Panc1 (cell line): ENCODE measurements around the gene C1orf74. TPM values are rescaled to one million over a fixed set of nuclear protein-coding genes. Genes with fewer than 3 reads are reported as not detected.
A peak's percentile ranks its signal among the peaks of the same experiment; 100 is the strongest.

ENCODE experiments used
- ATAC-seq: fragments of 200-7000 bp; cut with Tn5 transposase; 2 replicates; pipeline ENCODE4 v1.9.1; 2020; ENCODE audit warnings: mild to moderate bottlenecking, moderate library complexity
- BruUV-seq: library from RNA; stranded (reverse); fragments of 400-500 nt; replicated peaks from 2 replicates; lab custom pipeline; 2021; lab: Mats Ljungman, UMichigan
- CTCF ChIA-PET: fragments of 300-600 bp; sonication (Branson Sonifier 250); formaldehyde crosslinking; loops from one replicate; lab custom pipeline; 2022; ENCODE audit warnings: antibody characterized with exemption; lab: Charles Lee
- POLR2A ChIA-PET: fragments of 300-600 bp; sonication (Branson Sonifier 250); formaldehyde crosslinking; loops from one replicate; lab custom pipeline; 2022; ENCODE audit warnings: antibody characterized with exemption; lab: Charles Lee
- DNase-seq: peaks from one replicate; pipeline ENCODE4 v3.0.0-alpha.2; 2010; ENCODE audit warnings: low read depth, low spot score
- H3K27ac ChIP-seq: 2 replicates; pipeline ENCODE4 v1.5.1; 2011; ENCODE audit warnings: mild to moderate bottlenecking, low read length, inconsistent platforms
- H3K27me3 ChIP-seq: fragments of 200-500 bp; sonication (Bioruptor generic); 2 replicates; pipeline ENCODE4 v1.6.0; 2014; ENCODE audit warnings: low read length, inconsistent platforms; ENCODE audit not compliant: control insufficient read depth, insufficient read depth
- H3K36me3 ChIP-seq: fragments of 200-500 bp; sonication (Bioruptor generic); 2 replicates; pipeline ENCODE4 v1.5.1; 2014; ENCODE audit warnings: inconsistent platforms, mild to moderate bottlenecking, low read length, moderate library complexity; ENCODE audit not compliant: control insufficient read depth, insufficient read depth
- H3K4me1 ChIP-seq: 2 replicates; pipeline ENCODE4 v1.5.1; 2011; ENCODE audit warnings: inconsistent platforms, mild to moderate bottlenecking, low read length, moderate library complexity; ENCODE audit not compliant: control insufficient read depth, insufficient read depth
- H3K4me3 ChIP-seq, 2 experiments: 2 replicates each; pipeline ENCODE4 v1.5.1; 2011 to 2012; ENCODE audit warnings: low read depth in 2 of 2, low read length in 2 of 2, mild to moderate bottlenecking in 2 of 2, inconsistent platforms in 1 of 2, moderate library complexity in 1 of 2
- H3K9me3 ChIP-seq: fragments of 200-500 bp; sonication (Bioruptor generic); 2 replicates; pipeline ENCODE4 v1.5.1; 2014; ENCODE audit warnings: low read depth, mild to moderate bottlenecking, inconsistent platforms, low read length, moderate library complexity; ENCODE audit not compliant: control insufficient read depth, insufficient read depth
- CTCF ChIP-seq: fragments of 450-650 bp; IDR thresholded peaks from 2 replicates; pipeline ENCODE4 v1.5.1; 2017; ENCODE audit warnings: mild to moderate bottlenecking
- POLR2AphosphoS5 ChIP-seq: IDR thresholded peaks from 2 replicates; pipeline ENCODE4 v1.6.1; 2012; ENCODE audit warnings: mild to moderate bottlenecking, low read depth, low read length, moderate library complexity
- REST ChIP-seq, 2 experiments: IDR thresholded peaks; 2 replicates each; pipeline ENCODE4 v1.6.1; 2011 to 2012; ENCODE audit warnings: low read depth in 2 of 2, control low read depth in 1 of 2, low read length in 1 of 2, mild to moderate bottlenecking in 1 of 2, moderate library complexity in 1 of 2; ENCODE audit not compliant: insufficient read depth in 1 of 2
- SIN3A ChIP-seq: IDR thresholded peaks from 2 replicates; pipeline ENCODE4 v1.6.1; 2012; ENCODE audit warnings: low read depth, mild to moderate bottlenecking, low read length, moderate library complexity, borderline replicate concordance; ENCODE audit not compliant: insufficient read depth
- TCF7L2 ChIP-seq: IDR thresholded peaks from 2 replicates; pipeline ENCODE4 v1.6.1; 2011; ENCODE audit warnings: mild to moderate bottlenecking, low read depth, low read length, inconsistent platforms
- in situ Hi-C: cut with HindIII; loops from 2 replicates; pipeline ENCODE4 v1.10.0; 2016; ENCODE audit warnings: low sequenced_read_pairs, low pct_unique_long_range_greater_than_20kb
- intact Hi-C: fragments of 100-400 bp; cut with micrococcal nuclease; formaldehyde crosslinking; loops from one replicate; pipeline ENCODE4 v1.10.0; 2022; ENCODE audit not compliant: unreplicated experiment
- total RNA-seq: library from RNA; stranded (reverse); gene quantifications from one replicate; pipeline ENCODE4 v1.2.1, GENCODE V29; 2021; ENCODE audit not compliant: unreplicated experiment

C1orf74 gene
- total RNA-seq, 1 experiment from 2014 or later: 1.7 TPM

- Histone ChIP-seq H3K36me3 (no peaks in the 10 kb centered on the region), H3K4me1 (no peaks in the 10 kb centered on the region), H3K27ac (no peak overlapping the region), H3K27me3 (peaks cover 4% of the 10 kb centered on the region; the same call in 1 of the 2 replicates), H3K9me3 (no peaks in the 10 kb centered on the region), H3K4me3 (peak overlapping the region; percentile 21 to 49)
- TF ChIP-seq POLR2AphosphoS5 (no peak), CTCF (peak; percentile 95)
- peak; percentile 96 for ATAC-seq
- in situ Hi-C loops: no loop called here
- DNase-seq: peak; percentile 82
- intact Hi-C loops: loop anchor here (2.0 kb wide), 1 partner anchor 177 kb away; no protein-coding TSS in a partner anchor
- no TSS peak for BruUV-seq
- POLR2A ChIA-PET: no interaction called here
- CTCF ChIA-PET: no interaction called here
These were observed 36.6 kb downstream of the C1orf74 start for GRCh38 chr1:209747580-209748262.

GRCh38 chr1:209746451-209747165 is 37.8 kb downstream of the C1orf74 start:
- Histone ChIP-seq H3K4me3 (no peak overlapping the region), H3K36me3 (no peaks in the 10 kb centered on the region), H3K27me3 (peaks cover 4% of the 10 kb centered on the region; the same call in 1 of the 2 replicates), H3K9me3 (no peaks in the 10 kb centered on the region), H3K4me1 (no peaks in the 10 kb centered on the region), H3K27ac (no peak overlapping the region)
- no peak for ATAC-seq
- CTCF ChIA-PET: no interaction called here
- in situ Hi-C loops (no loop called here), intact Hi-C loops (loop anchor here (2.0 kb wide), 1 partner anchor 176 kb away; no protein-coding TSS in a partner anchor)
- no peak for DNase-seq
- TF ChIP-seq REST (IDR thresholded peaks at IDR 0.05; ENCODE audit: insufficient read depth in 1 of 2, low read depth in 2 of 2, low read length in 1 of 2): no peak
- TF ChIP-seq CTCF: no peak
- TF ChIP-seq SIN3A: no peak
- TF ChIP-seq POLR2AphosphoS5: no peak
- TF ChIP-seq TCF7L2: no peak
- no TSS peak for BruUV-seq
- POLR2A ChIA-PET: no interaction called here
